ENCODE data around the gene MARVELD3.

The MARVELD3 gene

DNA sequence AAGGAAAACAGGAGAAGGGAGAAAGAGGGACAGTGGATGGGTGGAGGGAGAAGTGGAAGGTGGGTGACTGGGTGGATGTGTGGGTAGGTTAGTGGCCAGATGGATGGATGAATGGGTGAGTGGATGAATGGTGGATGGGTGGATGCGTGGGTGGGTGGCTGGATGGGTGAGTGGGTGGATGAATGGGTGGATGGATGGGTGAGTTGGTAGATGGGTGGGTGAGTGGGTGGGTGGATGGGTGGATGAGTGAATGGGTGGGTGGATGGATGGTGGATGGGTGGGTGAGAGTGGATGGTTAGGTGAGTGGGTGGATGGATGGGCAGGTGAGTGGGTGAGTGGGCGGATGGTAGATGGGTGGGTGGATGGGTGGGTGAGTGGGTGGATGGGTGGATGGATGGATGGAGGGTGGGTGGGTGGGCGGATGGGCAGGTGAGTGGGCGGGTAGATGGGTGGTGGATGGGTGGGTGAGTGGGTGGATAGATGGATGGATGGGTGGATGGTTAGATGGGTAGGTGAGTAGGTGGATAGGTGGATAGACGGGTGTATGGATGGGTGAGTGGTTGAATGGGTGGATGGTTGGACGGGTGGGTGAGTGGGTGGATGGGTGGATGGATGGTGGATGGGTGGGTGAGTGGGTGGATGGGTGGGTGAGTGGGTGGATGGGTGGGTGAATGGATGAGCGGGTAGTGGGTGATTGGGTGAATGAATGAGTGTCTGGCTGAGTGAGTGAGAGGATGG, 702 bp upstream of the MARVELD3 start:
- no peak for DNase-seq

DNA sequence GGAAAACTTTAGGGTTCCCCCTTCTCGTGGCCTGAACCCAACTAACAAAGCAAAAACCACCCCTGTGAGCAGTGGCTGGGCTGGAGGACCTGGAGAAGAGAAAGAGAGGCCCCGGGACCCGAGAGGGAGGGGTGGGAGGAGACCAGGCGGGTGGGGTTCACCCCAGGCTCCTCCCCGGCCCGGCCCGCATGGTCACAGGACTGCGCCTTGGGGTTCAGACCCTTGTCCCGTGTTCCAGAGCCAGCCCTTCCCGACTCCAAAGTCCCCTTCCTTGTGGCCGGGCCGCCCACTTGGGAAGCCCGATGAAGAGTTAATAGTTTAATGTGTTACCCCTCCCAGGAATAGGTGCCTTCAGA, 852 bp downstream of the MARVELD3 start:
- no peak for DNase-seq

DNA sequence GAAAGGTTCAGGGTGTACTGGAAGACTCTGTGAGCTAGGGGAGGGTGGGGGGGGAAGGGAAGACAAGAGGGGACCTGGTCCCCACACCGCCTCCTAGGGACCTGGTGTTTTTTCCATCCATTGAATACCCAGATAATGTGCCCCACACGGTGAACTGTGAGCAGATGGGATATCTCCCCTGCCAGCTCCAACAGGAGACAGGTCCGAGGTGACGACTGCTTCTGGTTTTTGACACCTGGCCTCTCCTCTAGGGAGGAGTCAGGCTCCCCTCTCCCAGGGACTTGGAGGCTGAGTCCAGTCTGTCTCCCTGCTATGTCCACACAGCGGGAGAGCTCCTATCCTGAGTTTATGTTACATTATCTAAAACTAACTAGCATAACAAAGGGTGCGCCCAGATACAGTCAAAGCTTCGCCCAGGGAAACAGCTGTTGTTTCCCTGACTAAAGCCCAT, 1.8 kb downstream of the MARVELD3 start:
- no peak for DNase-seq

DNA sequence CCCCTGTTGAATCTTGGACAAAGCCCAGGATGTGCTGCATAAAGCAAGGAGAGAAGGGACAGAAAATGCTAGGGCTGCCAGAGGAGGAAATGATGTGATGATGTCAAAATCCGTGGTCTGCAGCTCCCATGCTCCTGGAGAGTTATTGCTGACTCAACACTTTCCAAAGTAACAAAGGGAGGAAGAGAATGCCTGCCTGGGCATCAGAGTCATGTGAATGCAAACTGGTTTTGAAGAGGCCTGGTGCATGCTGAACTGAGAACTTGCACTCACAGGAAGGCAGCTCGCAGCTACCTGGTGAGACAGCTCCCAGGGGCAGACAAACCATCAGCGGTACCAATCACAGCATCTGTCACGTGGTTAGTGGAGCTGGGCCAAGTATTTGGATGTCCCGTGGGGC, 2.8 kb downstream of the MARVELD3 start:
- DNase-seq: peak in 1 of 2 donors; percentile 9

DNA sequence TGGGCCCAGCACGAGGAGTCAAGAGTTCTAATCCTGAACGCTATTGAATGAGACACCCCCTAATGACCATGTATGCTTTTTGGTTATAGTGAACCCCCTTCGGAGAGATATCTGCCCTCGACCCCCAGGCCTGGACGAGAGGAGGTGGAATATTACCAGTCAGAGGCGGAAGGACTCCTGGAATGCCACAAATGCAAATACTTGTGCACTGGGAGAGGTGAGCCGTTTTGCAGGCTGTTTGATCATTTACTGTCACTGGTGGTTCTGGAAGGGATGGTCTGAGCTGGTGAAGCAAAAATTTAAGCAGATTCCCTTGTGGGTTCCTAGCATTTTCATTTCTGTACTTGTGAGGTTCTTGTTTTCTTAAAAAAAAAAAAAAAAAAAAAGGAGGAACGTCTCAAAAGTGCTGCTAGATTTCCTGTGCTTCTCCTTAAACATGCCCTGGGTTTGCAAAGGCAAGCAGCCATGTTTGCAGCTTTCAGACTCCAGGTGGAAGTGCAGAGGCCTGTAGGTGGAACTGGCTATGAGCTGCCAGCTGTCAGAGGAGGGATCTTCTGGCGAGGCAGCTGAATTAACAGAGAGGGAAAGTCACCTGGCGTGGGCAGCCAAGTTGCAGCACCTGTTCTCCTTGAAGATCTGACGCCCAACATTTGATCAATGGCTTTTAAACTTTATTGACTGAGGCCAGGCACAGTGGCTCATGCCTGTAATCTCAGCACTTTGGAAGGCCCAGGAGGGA, 3.5 kb downstream of the MARVELD3 start:
- no peak for DNase-seq

DNA sequence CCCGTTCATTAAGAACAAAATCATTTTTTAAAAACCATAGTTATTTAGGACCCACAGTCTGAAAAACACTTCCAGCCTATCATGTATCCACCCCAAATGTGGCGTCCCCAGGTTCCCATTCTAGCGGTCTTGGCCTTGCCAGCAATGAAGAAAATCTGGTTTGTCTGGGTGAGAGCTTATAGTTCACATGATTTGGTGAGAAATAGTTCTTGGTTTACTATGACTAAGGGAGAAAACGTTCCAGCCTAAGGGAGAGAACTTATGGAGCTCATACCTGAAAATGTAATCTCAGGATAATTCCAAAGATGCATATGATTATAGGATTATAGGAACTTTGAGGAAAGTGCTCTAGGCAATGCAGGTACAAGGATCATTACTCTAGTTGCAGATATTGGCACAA, 4.8 kb downstream of the MARVELD3 start:
- DNase-seq: no peak

DNA sequence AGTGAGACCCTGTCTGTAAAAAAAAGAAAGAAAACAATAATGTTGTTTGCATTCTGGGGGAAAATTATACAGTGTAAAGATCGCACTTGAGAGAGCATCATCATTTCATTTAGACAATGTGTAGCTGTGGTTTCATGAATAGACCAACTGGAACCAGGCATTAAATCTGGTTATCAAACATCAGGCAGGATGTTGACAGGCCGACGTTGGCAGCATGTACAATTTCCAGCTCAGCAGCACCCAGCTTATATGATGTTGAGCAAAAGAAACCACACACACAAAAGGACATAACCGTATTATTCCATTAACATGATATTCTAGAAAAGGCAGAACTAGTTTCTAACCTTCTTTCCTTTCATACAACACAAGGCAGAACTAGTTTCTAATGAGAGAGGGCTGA, 5.8 kb downstream of the MARVELD3 start:
- DNase-seq: no peak

DNA sequence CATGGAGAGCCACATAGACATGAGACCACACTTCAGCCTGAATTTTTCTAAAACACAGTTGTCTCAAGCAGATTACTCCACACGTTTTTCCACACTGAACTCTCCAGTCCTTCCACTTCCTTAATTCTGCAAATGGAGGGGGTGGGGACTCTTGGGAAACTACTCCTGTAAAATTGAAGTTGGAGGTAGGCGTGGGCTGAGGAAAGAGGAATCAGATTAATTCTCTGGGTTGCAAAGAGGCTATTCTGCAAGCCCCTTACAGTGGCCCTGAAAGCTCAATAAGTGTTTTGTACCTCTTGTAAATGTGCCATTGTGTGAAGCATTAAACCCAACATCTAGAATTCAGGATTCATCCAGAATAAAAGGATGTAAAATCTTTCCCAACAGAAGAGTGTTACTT, 9.6 kb downstream of the MARVELD3 start:
- DNase-seq: peak; percentile 89

DNA sequence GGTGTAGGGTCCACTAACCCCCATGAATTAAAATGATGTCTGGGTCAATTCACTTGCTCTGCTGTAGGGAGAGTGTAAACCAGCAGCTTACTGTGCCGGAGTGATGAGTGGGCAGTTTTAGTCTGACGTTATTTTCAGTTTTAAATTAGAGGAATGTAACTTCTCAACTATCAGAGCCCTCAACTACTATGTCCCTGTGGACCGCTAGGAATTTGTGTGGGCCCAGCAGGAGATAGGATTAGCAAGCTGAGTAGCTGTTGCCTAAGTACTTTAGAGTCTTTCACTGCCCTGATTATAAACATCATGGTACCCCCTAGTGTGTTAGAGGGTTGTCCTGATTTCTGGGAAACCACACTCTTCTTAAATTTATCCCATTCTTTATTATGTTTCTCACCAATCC, 11.4 kb downstream of the MARVELD3 start:
- no peak for DNase-seq

DNA sequence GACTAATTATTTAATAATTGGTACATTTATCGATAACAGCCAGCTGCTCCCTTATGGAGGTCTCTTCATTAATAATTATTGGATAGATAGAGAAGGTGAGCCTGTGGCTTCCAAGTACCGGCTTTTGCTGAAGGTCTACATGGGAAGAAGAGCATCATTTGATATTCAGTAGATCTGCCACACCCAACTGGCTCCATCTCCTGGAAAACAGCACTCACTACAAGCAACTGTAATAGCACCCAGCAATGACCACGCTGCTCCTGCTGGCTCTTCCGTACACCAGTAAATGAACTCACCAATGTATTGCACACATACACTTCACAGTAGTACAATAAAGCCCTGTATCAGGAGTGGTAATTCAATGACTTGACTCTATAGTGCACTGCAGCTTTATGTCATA, 19.5 kb downstream of the MARVELD3 start:
- peak; percentile 39 to 64 for DNase-seq

DNA sequence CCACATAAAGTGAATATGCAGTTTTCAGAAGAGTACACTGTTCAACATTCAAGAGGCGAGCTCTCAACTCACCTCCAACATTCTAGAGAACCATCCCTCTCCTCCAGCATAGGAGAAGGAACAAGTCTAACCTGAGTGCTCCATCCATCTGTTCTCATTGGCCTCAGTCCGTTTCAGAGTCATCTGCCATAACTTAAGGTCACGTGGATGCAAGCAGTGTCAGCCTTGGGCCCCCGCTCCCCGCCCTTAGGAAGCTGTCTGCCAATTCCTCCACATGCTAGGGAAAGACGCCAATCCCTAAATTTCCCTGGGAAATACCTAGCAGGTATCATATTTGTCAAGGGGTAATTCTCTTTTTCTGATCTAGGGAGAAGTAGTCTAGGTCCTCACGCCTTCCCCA, 21.4 kb downstream of the MARVELD3 start:
- no peak for DNase-seq

DNA sequence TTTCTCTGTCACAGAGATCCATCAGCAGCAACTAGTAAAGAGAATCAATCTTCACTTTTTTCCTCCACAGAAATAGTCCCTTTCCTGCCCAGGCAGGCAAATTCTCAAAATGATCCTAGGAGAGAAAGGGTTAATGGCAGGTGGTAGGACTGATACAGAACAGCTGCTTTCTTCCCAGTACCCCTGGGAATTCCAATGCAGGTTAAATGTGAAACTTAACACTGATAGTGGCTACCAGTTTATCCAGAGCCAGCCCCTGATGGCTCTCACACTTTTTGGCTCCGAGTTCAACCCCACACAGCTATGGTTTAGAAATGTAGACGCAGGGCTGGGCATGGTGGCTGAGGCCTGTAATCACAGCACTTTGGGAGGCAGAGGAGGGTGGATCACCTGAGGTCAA, 22.2 kb downstream of the MARVELD3 start:
- no peak for DNase-seq

DNA sequence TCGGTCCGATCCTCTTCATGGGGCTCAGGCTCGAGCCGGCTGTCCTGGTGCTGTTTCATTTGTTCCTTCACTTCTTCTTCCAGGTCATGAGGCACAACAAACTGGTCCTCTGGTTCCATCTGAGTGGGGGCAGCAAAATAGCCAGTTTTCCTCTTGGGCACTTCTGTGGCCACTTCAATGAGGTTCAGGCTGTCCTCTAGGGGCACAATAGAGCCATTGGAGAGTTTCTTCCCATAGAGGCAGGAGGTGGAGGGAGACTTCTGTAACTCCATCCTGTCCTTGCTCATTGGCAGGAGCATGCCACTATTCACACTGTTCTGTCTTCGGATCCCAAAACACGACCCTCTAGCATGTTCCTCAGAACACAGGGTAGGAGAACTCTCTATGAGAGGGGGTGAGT, 22.9 kb downstream of the MARVELD3 start:
- no peak for DNase-seq

DNA sequence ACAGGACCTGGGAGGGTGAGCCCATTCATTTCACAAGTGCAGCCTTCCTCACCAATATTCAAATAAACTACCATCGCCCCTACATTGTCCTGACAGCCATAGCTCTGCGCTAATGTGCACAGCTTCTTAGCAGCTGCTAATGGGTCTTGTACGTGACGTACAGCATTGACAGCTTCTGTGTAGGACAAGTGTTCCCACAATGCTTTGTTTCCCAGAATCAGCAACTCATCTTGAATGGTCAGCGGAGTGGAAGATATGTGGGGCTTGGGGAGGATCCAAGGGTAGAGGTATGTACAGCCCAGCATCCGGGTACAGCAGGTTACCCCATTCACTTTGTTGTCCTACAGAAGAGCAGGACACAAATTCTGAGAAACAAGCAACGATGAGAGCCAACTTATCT, 23.7 kb downstream of the MARVELD3 start:
- no peak for DNase-seq

DNA sequence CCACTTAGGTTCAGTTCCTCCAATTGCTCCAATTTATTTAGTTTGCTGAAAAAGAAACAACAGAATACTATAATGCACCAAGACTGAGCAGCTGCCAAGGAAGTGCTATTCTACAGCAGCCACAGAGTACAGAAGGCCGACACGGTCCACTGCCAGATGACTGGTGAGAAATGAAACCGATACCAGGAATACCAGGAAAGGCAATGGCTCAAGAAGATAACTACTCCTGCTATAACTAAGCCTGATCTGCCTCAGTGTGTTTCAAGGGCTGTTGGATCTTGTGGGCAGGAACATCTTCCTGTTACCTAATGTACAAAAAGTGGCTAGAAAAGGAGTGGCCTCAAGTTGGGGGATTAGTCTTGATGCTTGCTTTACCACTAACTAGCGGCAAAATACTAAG, 32.8 kb downstream of the MARVELD3 start:
- no peak for DNase-seq

DNA sequence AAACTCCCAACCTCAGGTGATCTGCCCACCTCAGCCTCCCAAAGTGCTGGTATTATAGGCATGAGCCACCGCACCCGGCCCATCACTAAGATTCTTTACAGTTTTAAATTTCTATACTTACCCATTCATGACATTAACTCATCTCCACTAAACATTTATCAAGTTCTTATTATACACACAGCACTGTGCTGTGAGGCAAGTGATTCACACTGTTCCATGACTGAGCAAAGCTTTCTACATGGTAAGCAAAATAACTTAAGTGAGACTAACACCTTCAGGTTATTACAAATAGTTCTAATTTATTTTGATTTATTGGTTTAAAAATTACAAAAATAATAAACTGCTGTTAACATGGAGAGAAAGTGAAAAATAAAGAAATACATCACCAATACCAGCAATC, 33.5 kb downstream of the MARVELD3 start:
- DNase-seq: no peak

DNA sequence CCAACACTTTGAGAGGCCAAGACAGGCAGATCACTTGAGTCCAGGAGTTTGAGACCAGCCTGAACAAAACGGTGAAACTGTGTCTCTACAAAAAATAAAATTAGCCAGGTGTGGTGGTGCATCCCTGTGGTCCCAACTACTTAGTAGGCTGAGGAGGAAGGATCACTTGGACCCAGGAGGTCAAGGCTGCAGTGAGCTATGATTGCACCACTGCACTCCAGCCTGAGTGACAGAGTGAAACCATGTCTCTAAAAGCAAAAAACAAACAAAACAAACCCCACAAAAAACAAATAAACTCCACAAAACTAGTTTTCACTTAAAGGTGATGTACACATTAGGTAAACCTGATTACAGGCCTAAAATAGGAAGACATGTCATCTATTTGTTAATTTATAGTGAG, 40.3 kb downstream of the MARVELD3 start:
- DNase-seq: no peak

DNA sequence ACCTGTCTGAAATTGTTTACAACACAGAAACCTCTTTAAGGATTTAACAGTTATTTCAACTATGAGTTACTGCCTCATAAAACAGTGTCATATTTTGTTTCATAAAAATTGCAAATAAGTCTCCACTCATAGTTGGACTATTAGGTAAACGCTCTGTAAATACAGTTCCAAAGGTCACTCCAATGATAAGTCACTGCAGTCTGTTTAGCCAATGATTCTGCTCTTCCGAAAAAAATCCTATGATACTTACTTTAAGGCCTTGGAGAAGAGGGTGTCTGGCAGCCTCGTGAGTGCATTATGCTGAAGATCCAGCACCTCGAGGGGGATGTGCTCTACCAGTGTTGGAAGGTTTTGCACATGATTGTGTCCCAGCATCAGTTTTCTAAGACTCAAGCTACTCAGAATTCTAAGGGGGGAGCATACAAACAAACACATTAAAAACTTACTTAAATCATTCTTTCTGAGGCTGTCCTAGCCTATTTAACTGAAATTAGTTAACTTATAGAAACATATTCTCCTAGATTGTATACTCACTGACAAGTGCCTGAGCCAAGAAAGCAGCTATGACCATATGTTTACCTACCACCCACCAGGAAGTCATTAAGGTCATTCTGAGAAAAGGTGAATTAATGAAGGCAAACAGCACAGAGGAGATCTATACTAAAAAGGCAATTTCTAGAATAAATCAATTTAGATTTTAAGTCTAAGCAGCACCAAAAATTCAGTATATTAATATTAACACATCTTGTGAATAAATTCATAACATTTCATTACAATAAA, 41.1 kb downstream of the MARVELD3 start:
- no peak for DNase-seq

DNA sequence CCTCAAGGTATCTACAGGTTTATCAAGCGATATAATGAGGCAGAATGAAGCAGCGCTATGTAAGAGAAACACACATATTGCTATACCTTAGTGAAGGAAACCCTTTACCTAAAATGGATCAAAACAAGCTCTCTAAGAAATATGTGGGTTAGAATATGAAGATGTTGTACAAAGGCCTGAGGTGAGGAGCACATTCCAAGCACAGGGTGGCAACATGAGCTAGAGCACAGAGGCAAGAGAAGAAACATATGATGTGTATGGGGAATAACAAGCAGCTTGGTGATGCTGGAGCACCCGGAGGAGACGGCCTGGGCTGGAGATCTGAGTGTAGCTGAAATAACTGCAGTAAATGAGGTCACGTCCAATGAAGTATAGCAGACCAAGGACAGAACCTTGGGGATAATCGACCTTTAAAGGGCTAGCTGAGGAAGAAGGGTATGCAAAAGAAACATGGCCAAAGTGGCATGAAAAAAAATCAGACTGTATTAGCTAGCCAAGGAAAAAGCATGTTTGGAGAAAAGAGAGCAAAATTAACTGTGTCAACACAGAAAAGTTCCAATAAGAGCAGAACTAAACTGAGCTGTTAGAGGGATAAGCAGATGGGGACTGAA, 44.0 kb downstream of the MARVELD3 start:
- no peak for DNase-seq

DNA sequence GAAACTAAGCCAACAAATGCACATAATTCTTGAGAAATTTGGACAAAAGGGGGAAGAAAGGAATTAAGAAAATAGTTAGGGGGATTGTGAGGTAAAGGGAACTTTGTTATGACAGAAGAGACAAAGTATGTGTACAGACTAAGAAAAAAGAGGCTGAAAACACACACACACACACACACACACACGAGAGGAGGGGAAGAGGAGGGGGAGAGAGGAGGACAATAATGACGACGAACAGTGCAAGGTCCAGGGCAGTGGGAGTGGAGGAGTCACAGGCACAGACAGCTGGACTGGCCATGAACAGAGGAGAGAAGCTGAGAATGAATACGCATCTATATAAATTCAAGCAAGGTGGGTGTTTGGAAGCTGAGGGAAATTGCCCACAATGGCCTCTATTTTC, 44.6 kb downstream of the MARVELD3 start:
- DNase-seq: no peak

DNA sequence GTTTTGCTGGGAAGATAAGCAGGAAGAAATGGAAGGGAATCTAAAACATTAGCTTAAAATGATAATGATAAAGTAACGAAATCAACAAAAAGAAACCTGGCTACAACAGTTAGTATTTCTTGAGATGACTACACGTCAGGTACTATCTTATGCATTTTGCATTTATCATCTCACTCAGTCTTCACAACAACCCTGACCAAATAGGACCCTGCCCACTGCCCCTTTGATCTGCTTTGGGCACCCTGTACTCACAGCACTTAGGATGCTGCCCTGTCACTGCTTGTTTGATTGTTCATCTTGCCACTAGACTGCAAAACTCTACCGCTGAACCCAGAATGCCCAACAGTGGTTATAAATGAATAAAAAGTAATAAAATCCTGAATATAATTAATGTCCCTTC, 45.2 kb downstream of the MARVELD3 start:
- no peak for DNase-seq

DNA sequence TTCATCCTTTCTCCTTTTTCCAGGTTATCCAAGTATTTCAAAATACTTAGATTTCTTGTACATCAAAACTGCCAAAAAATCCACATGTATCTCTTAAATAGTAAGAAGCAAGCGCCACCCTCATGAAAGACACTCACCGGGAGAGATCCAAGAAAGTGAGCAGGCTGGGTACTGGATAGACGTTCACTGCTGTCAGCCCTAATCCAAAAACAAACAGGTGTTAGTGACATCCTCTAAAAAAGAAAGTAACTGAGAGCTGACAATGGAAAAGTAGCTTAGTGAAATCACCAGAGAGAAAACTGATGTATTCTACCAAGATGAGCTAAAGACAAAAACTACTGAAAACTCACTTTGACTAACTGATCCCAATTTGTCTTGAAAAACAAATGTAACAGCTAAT, 46.1 kb downstream of the MARVELD3 start:
- no peak for DNase-seq

All from inflammatory macrophage (primary cell).